Measurements from ENCODE around the gene TMEM51. TPM values are rescaled to one million over a fixed set of nuclear protein-coding genes. Genes with fewer than 3 reads are reported as not detected.

The TMEM51 gene
- total and polyA plus RNA-seq, 8 donors = 18.2 to 42.1 (median 25.6) TPM

- ATAC-seq (no peak), FAIRE-seq (no peak), DNase-seq (no peak)
- H3K9me3 ChIP-seq = no peaks in the 10 kb centered on the region
- intact Hi-C loops (cut with DNase I) = no loop called here
- no peaks in the 10 kb centered on the region for H3K27me3 ChIP-seq
- no peaks in the 10 kb centered on the region for H3K36me3 ChIP-seq
- no peak overlapping the region for H3K4me3 ChIP-seq
- 61 to 72% methylated on average over 4 of the region's 4 CpGs for WGBS, 2 donors
- TF ChIP-seq CTCF (IDR thresholded peaks at IDR 0.05) = no peak
- H3K4me1 ChIP-seq = no peaks in the 10 kb centered on the region
- no peak overlapping the region for H3K27ac ChIP-seq
Observed at GRCh38 chr1:15107911-15108310, 45.6 kb upstream of the TMEM51 start.

- intact Hi-C loops (cut with DNase I) = no loop called here
- FAIRE-seq = no peak
- TF ChIP-seq CTCF (IDR thresholded peaks at IDR 0.05) = no peak
Observed at GRCh38 chr1:15110128-15110866, 43.2 kb upstream of the TMEM51 start.

GRCh38 chr1:15110867-15111230 lies 42.7 kb upstream of the TMEM51 start:
- FAIRE-seq (no peak), ATAC-seq (peak in 1 of 4 donors; percentile 15)
- intact Hi-C loops (cut with DNase I) = no loop called here

More at GRCh38 chr1:15110128-15110866, 43.2 kb upstream of the TMEM51 start:
- H3K4me3 ChIP-seq = no peak overlapping the region
- ATAC-seq = no peak
- DNase-seq = no peak
- no peak overlapping the region for H3K27ac ChIP-seq
- H3K36me3 ChIP-seq = no peaks in the 10 kb centered on the region
- H3K27me3 ChIP-seq = no peaks in the 10 kb centered on the region
- H3K9me3 ChIP-seq = no peaks in the 10 kb centered on the region
- H3K4me1 ChIP-seq = no peaks in the 10 kb centered on the region
- WGBS, 2 donors = 83% methylated on average over 9 of the region's 9 CpGs

GRCh38 chr1:15113146-15113545 lies 40.4 kb upstream of the TMEM51 start:
- intact Hi-C loops (cut with DNase I) = no loop called here
- no peak for TF ChIP-seq CTCF (IDR thresholded peaks at IDR 0.05)
- no peaks in the 10 kb centered on the region for H3K9me3 ChIP-seq

More at GRCh38 chr1:15110867-15111230, 42.7 kb upstream of the TMEM51 start:
- Histone ChIP-seq H3K36me3 (no peaks in the 10 kb centered on the region), H3K9me3 (no peaks in the 10 kb centered on the region), H3K27me3 (no peaks in the 10 kb centered on the region), H3K4me1 (no peaks in the 10 kb centered on the region), H3K4me3 (no peak overlapping the region), H3K27ac (no peak overlapping the region)
- WGBS, 2 donors = 89 to 91% methylated on average over 2 of the region's 2 CpGs
- no peak for TF ChIP-seq CTCF (IDR thresholded peaks at IDR 0.05)
- no peak for DNase-seq

GRCh38 chr1:15114884-15115283 lies 38.7 kb upstream of the TMEM51 start:
- WGBS, 2 donors = 93 to 95% methylated on average over 13 of the region's 13 CpGs
- H3K36me3 ChIP-seq = no peaks in the 10 kb centered on the region
- intact Hi-C loops (cut with DNase I) = no loop called here
- TF ChIP-seq CTCF (IDR thresholded peaks at IDR 0.05) = no peak
- DNase-seq (no peak), ATAC-seq (no peak), FAIRE-seq (no peak)
- no peaks in the 10 kb centered on the region for H3K27me3 ChIP-seq
- H3K9me3 ChIP-seq = no peaks in the 10 kb centered on the region
- no peak overlapping the region for H3K27ac ChIP-seq
- H3K4me1 ChIP-seq = peaks cover 12 to 17% (median 13%) of the 10 kb centered on the region in 3 donors
- no peak overlapping the region for H3K4me3 ChIP-seq

More at GRCh38 chr1:15113146-15113545, 40.4 kb upstream of the TMEM51 start:
- H3K4me3 ChIP-seq = no peak overlapping the region
- peaks cover 12 to 17% (median 13%) of the 10 kb centered on the region in 3 donors for H3K4me1 ChIP-seq
- no peak for ATAC-seq
- H3K36me3 ChIP-seq = no peaks in the 10 kb centered on the region
- no peak overlapping the region for H3K27ac ChIP-seq
- no peaks in the 10 kb centered on the region for H3K27me3 ChIP-seq
- WGBS, 2 donors = 90 to 96% methylated on average over 5 of the region's 5 CpGs
- no peak for DNase-seq
- FAIRE-seq = no peak
